Right renal cortex interstitium (tissue), 3 donors: ENCODE results near the gene ASCL3. TPM values are rescaled to one million over a fixed set of nuclear protein-coding genes. Genes with fewer than 3 reads are reported as not detected.
"Not testable (repeated sequence)": the region's sequence is repeated elsewhere in the genome, so short reads cannot be mapped to it uniquely, and the experiment has no call there.

Experiments used
- DNase-seq, 3 donors: peaks; one replicate each; pipeline ENCODE4 v3.0.0-alpha.2; 2013; ENCODE audit warnings: low read depth in 3 of 3, low spot score in 2 of 3
- polyA plus RNA-seq, 3 donors: library from polyadenylated mRNA; unstranded; fragments of 120-200 nt; gene quantifications; one replicate each; pipeline ENCODE4 v1.2.1, GENCODE V29; 2013; ENCODE audit not compliant: insufficient read length in 3 of 3

The ASCL3 gene, protein sequence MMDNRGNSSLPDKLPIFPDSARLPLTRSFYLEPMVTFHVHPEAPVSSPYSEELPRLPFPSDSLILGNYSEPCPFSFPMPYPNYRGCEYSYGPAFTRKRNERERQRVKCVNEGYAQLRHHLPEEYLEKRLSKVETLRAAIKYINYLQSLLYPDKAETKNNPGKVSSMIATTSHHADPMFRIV
- polyA plus RNA-seq, result not detected

DNA sequence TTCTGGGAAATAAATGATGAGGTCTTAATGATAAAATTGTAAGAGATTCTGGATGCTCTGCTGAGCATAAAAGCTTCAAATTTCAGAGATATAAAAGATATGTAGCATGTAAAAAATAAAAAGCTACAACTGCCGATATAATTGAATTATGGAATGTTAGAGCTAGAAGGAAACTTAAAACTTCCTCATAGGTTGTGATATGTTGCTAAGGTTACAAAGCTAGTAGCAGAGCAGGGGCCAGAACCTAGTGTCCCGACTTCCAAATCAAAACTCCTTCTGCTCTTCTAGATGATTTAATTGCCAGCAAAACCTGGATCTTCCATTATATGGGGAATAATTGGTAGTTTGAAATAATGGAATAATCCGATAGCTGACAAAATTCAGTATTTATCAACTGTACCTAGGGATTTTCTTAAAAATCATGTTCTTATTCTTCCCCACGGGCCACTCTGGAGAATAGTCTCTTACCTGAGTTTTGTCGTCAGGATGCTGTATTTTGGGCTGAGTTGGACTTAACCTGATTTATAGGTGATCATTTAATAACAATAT is at the start of gene ASCL3:
Gene ASCL3, minus strand, starts transcription at position 499 of the 549 bp plus-strand sequence. CDS start 4,855 bp downstream, outside the sequence.
- no peak for DNase-seq

DNA sequence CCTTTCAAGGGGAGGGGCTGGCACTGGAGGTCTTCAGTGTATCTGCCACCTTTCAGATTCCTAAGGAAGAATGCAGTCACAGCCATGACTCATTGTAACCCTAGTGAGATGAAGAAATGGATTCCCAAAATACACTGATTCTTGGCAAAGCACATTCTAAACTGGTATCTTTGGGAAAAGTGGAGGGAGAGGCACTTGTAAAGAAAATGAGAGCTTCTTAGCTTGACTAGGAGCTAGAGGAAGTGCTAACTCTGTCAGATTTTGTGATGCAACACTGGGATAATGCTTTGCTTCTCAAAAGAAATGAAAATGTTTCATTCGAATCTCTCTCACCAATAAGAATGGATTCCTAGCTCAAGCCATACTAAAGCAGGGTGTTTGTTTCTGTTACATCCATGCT is 46.6 kb upstream of the ASCL3 start:
- no peak for DNase-seq

DNA sequence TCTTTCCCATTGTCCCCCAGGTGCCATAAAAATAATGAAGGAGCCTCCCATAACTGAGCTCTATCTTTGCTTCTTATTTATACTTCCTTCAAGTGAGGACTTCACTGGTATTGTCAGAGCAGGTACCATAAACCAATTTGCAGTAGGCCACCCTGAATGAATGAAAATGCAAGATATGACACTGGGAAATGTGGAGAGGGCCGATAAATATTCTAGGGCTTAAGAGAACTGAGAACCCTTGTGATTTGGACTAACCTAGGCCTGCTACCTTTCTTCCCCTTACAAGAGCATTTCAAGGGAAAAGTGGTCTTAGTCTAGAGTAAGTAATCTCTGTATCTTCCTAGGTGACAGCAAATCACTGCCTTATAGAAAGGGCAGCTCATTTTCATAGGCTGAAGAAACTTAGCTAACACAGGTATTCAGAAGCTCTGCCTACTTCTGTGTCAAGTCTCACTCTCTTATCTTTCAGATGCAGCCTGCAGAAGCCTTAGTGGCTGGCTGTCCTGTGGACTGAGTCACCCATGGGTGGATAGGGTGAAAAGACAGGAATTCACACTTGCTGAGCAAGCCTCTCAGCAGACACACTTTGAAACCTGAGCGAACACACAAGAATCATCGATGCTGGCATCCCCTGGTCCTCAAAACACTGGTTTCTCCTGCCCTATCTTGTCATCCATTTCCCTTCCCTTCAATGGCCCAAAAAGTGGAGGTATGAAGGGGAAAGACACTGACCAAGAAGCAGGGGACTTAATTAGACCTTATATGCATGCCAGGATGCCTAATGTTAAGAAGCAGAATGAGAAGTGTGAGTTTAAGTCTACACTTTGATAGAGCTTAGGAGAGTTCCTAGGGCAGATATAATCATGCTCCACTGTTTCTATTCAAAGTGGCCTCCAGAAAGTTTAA is 45.8 kb upstream of the ASCL3 start:
- no peak for DNase-seq

DNA sequence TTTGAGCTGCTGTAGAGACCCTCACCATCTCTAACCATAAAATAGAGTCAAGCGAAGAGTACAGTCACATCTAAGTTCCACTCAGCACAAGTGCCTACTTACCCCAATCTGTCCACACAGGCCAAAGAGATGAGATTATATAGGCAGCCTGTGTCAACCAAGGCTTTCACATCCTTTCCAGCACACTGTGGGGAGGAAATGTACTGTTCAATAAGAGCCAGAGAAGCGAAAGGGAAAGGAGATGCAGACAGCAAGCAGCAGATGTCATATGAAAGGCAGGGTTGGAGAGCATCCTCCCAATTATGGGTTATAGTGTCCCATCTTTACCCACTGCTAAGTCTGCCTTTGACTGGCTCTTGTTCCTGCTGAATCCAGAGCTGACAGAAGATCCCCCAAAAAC is 44.6 kb upstream of the ASCL3 start:
- no peak for DNase-seq

DNA sequence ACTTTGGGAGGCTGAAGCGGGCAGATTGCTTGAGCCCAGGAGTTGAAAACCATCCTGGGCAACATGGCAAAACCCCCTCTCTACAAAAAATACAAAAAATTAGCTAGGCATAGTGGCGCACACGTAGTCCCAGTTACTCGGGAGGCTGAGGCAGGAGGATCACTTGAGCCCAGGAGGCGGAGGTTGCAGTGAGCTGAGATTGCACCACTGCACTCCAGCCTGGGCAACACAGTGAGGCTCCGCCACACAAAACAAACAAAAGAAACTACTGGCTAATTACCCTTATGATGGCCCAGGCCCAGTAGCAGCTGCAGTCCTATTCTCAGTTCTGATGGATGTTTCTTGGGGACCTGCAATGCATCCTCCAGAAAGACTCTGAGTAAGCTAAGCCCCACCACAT is 44.0 kb upstream of the ASCL3 start:
- not testable (repeated sequence) for DNase-seq

DNA sequence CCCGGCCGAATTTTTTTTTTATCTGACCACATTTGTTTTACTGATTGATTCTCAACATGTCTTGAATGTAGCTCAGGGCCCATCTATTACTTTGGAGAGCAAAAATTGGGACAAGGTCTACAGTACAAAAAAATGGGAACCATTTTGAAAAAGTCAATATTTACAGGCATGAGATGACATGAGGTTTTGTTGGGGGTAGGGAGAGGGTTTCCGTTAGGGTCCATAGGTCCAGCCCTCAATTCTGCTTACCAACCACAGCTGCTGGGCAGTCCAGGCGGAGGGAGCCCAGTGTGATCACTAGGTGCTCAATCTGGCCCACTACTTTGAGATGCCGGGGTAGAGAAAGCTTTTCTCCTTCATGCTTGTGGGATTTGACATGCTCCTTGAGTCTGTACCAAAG is 42.6 kb upstream of the ASCL3 start:
- DNase-seq, result no peak

DNA sequence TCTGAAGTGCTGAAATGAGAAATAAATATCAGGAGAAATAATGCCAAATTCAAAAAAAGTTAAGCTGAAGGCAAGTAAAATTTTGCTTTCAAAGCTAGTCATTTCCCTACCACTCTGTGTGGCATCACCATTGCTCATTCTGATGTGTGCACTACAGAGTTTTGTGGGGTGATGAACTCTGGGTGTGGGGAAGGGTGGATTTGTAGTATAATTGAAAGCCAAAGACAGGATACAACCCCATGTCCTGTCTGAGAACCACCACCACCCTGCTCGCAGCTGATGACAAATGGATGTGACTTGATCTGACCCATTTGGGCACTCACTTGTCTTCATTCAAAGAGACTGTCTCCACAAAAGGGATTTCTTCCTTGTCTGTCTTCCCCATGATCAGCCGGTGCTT is 40.7 kb upstream of the ASCL3 start:
- no peak for DNase-seq

DNA sequence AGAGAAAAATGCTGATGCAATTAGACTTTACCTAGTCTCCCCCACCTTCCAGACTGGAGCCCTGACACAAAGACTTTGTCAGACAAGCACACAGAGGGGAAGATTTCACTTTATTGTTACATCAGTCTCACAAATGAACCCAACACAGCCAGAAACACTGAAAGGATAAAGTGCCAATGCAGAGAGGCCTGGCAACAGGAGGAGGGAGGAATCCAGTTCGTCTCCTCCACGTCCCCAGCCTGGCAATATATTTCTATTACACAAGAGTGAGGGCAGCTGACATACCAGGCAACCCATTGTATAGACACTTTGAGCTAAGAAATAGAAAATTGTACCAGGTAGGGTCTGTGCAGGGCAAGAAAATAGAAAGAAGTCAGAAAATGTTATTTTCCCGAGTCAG is 37.7 kb upstream of the ASCL3 start:
- DNase-seq, result no peak

DNA sequence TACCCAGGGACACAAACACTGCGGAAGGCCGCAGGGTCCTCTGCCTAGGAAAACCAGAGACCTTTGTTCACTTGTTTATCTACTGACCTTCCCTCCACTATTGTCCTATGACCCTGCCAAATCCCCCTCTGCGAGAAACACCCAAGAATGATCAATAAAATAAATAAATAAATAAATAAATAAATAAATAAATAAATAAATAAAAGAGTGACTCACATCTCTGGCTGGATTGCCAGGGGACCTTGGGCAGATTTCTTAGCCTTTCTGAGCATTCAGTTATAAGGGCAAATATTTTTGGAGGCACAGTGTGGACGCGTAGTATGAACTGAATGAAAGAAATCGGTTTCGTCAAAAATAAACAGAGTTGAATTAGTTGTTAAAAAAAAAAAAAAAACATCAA is 36.5 kb upstream of the ASCL3 start:
- not testable (repeated sequence) for DNase-seq

DNA sequence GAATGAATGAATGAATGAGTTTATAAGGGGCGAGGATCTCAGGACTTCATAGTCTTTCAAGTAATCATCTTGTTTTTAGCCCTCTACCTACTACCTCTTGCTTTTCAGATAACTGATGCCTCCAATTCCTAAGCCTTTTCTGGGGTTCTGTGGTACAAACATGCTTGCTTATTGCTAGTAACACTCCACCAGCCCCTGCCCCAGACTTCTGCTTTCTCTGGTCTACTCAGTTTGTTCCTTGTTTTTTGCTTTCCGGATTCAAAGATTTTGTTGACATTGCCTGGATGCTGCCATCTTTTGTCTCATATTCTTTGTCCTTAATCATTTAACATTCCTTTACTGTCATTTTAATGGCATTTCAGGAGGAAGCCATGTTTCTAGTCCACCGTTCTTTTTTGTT is 30.3 kb upstream of the ASCL3 start:
- DNase-seq, result no peak

DNA sequence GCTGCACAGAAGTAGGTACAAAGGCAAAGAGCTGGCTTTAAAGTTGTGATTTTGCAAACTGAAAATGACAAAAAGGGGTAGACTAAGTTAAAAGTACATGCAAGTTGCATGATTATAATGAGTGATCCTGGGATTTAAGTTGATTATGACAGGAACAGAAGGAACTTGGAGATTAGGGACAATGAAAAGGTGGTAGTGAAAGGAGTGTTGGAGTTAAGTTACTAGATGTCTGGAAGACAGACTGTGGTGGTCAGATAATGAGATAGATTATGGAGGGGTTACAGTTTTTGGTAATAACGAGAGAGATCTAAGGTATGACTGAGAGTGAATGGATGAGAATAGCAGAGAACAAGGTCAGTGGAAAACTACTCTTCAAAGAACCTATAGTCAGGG is 29.1 kb upstream of the ASCL3 start:
- no peak for DNase-seq

DNA sequence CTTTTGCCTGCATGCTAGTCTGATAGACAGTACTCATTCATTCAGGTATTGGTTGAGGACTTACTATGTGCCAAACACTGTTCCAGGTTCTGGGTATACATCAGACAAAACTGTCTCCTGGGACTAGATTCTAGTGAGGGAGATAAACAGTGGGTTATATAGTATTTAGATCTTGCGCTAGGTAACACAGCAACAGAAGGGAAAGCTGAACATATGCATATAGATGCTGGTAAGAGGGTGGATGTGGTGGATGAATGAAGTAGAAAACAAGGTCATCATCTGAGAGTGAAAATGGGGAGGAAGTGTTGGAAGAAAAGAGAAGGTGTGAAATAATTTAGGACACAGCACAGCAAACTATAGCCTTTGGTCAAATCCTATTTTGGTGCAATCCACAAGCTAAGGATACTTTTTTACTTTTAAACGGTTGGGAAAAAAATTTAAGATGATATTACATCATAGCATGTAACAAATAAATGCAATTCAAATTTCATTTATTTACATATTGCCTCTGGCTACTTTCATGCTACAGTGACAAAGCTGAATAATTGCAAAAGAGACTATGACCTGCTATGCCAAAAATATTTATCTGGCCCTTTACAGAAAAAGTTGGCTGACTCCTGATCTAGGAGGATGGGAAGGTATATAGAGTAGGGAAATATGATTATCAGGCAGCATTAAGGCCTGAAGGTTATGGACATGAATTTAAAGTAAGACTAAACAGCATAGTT is 28.5 kb upstream of the ASCL3 start:
- no peak for DNase-seq

DNA sequence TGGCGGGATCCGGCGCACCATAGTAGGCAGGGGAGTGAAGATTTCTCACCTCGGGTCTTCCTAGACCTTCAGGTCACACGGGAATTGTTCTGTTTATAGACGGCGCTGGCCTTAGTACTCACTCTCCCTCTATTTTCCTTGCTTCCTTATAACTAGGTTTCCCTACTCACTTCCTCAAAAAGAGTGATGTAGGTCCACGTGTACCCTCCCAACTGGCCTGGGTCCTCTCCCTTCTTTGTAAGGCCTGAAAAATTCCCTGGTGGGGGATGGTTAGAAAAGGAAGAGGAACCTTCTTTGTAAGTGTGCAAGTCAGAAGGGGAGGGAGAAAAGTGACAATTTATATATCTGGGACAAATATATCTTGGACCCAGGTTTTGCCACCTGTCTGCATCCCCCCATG is 24.4 kb upstream of the ASCL3 start:
- no peak for DNase-seq

DNA sequence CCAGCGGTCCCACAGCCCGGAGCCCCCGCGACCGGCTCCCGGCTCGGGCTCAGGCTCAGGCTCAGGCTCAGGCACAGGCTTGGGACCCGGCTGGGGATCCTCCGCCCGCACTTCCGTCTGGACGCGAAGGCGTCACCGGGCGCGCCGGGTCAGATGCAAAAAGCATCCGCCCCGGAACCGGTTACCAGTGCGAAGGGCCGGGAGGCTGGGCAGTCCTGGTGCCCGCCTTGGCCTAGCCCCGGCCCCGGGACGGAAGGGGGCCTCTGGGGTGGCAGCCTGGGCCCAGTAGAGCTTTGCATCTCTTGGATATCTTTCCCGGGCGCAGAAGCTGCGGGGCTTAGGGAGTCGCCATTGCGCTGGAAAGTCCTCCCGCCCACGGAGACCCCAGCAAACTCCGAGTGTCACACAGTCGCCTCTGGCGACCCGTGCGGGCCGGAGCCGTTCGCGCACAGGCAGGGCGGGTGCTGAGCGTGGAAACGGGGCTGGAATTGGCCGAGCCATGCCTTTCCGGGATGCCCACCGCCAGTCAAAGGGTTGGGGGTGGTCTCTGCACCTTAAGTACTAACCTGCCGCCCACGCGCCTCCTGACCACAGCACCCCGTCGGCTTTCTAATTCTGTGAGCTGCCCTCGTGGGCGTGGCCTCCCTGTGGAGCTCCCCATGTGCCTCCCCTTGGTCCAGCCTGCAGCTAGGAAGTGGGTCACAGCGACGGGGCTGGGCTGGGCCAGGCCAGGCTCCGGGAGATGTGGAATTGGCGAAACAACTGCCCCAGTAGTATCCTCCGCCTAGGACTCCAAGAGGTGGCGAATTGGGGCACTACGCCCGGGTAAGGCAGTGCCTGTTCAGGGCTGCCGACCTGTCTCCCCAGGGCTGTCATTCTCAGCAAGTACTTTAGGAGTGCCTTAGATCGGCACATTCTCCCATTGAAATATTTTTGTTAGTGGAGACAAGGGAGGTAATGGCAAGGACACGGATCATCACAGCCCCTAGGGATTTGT is 21.8 kb upstream of the ASCL3 start, which contains the start of gene TMEM9B:
Gene TMEM9B, minus strand, starts transcription at position 119 of the 997 bp plus-strand sequence. CDS start 129 bp downstream, outside the sequence.
- peak; percentile 72 to 81 (median 74) for DNase-seq

DNA sequence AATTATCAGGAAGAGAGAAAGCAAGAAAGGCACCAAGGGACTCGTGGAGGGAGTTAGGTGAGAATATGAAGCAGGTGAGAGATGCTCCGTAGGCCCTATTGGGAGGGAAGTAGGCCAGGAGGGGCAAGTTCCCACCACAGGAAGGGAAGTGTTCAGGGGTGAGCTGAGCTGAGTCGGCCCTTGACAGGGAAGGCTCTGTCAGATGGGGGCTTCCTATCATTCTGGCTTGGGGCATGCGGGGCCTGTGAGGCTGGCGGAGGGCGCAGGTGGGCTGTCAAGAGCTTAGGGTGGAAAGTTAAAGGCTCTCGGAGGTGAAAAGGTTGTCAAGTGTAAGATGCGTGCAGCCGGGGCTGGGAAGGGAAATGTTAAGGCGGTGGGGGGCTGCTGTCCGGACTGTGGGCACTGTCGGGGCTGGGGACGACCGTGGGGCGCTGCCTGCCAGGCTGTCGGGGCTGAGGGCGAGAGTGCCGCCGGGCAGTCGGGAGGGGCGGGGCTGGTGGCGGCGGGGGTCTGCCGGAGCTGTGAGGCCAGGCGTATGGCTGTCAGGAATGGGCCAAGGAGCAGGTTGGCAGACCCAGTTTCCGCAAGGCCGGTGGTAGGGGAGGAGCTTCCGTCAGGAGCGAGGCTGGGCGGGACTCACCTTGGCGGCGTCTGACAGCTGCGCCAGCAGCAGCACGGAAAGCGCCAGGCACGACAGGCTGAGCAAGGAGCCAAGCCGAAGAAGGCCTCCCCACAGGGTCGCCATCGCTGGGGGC is 20.9 kb upstream of the ASCL3 start:
- DNase-seq, result peak in 1 of 3 donors; percentile 69

DNA sequence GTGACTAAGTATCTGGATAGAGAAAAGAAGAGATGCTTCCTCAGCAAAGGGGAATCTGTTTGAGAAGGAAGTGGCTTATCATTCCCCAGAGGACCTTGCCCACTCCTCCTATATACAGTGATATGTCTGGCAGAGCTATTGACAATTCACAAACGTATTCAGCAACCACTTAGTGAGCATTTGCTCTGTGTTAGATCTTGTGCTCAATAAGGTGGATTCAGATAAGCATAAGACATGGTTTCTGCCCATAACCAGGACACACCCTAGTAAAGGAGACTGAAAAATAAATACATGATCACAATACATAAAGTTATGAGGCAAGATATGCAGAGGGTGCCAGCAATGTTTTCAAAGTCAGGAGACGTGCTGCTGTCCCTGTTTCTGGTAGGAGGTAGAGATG is 20.0 kb upstream of the ASCL3 start:
- no peak for DNase-seq

DNA sequence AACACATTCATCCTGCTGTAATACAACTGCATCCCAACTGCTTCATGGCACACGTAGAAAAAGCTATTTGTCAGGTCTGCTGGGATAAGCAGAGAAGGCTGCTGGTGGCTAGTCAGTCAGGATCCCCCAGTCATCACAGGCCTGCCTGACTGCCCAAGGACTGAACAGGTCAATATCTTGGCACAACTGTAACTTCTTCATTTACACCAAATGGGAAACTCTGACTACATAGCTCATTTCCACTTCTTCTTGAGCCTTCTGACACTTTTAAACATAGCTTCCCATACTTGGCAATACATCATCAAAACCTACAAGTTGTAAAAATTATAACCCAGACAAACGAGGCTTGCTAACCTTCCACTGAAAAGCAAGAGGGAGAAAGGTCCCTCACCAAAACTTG is 18.6 kb upstream of the ASCL3 start:
- no peak for DNase-seq

DNA sequence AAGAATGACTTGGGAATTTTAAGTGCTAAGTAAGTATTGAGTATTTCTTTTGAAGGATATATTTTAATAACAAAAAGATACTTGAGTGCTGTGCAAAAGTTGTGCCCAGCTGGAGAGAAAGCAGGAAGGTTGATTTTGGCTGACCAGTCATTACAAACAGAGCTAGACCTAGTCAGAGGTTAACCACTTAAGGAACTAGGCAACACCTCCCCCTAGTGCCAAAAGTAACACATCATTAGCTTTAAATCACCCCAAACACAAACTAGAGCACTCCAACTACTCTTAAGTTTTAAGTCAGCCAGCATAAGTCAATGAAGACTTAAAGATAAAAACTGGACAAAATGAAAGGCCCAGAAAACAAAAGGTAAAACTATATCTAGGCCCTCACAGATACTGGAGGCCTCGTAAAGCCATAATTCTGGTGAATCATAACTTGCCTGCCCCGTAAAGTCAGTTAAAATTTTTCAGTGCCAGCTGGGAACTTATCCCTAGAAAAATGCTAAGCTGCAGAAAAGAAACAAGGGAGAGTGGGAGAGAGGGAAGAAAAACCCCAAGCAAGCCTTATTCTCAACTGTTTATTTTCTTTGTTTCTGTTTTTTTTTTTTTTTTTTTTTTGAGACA is 16.8 kb upstream of the ASCL3 start:
- peak; percentile 18 to 60 (median 56) for DNase-seq

DNA sequence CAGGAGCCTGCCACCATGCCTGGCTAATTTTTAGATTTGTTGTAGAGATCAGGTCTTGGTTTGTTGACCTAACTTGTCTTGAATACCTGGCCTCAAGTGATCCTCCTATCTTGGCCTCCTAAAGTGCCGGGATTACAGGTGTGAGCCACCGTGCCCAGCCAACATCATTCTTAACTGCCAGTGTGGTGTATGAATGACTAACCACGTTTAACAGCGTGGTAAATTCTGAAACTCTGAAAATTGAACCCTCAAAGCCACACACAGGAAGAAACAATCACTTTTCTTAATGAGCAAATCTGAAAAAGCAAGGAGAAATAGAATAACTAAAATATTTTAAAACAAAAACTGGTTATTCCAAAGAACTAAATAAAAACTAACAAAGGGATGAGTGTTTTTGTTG is 14.0 kb upstream of the ASCL3 start:
- DNase-seq, result no peak
